Heart left ventricle (tissue), 16 donors: ENCODE results near the gene GNB2. TPM values are rescaled to one million over a fixed set of nuclear protein-coding genes. Genes with fewer than 3 reads are reported as not detected.

Source experiments
- ATAC-seq, 4 donors: fragments of 200-7000 bp; cut with Tn5 transposase; one replicate each; pipeline ENCODE4 v1.9.1; 2020 to 2022; ENCODE audit warnings: moderate library complexity in 4 of 4, mild to moderate bottlenecking in 3 of 4, moderate number of reproducible peaks in 1 of 4
- DNase-seq, 5 donors: peaks; one replicate each; pipeline ENCODE4 v3.0.0-alpha.2; 2020
- H3K27ac ChIP-seq, 12 donors: fragments of 200-600 bp; sonication (generic) in 4 of 12; one replicate each; pipeline versions ENCODE4 v1.5.0 to v1.8.0; 2016 to 2022; ENCODE audit warnings: mild to moderate bottlenecking in 2 of 12
- H3K27me3 ChIP-seq, 9 donors: fragments of 200-600 bp; sonication (generic) in 2 of 9; one replicate each; pipeline versions ENCODE4 v1.5.1 to v1.8.0; 2016 to 2022; ENCODE audit warnings: mild to moderate bottlenecking in 3 of 9
- H3K36me3 ChIP-seq, 9 donors: fragments of 200-600 bp; sonication (generic) in 2 of 9; one replicate each; pipeline versions ENCODE4 v1.5.0 to v1.8.0; 2018 to 2022; ENCODE audit warnings: mild to moderate bottlenecking in 2 of 9
- H3K4me1 ChIP-seq, 12 donors: fragments of 200-600 bp; sonication (generic) in 4 of 12; one replicate each; pipeline versions ENCODE4 v1.5.0 to v1.8.0; 2016 to 2022; ENCODE audit warnings: mild to moderate bottlenecking in 3 of 12
- H3K4me3 ChIP-seq, 12 donors: fragments of 200-600 bp; sonication (generic) in 4 of 12; one replicate each; pipeline versions ENCODE4 v1.5.0 to v1.8.0; 2017 to 2022; ENCODE audit warnings: mild to moderate bottlenecking in 9 of 12, moderate library complexity in 4 of 12
- H3K9me3 ChIP-seq, 12 donors: fragments of 200-600 bp; sonication (generic) in 4 of 12; one replicate each; pipeline versions ENCODE4 v1.5.0 to v1.8.0; 2016 to 2022; ENCODE audit warnings: mild to moderate bottlenecking in 1 of 12
- CTCF ChIP-seq, 12 donors: fragments of 200-600 bp; sonication (generic) in 4 of 12; IDR thresholded peaks; one replicate each; pipeline versions ENCODE4 v1.5.0 to v1.8.0; 2018 to 2022; ENCODE audit warnings: antibody characterized with exemption in 12 of 12, mild to moderate bottlenecking in 5 of 12
- POLR2A ChIP-seq, 2 donors: fragments of 450-650 bp; IDR thresholded peaks; one replicate each; pipeline ENCODE4 v1.6.1; 2017; ENCODE audit warnings: antibody characterized with exemption in 2 of 2, mild to moderate bottlenecking in 2 of 2, moderate library complexity in 2 of 2
- WGBS, 4 donors: extraction: QIAGEN DNeasy Blood & Tissue Kit in 2 of 4; methylation state at CpG; one replicate each; pipeline versions ENCODE4 v1.1.5 to v1.1.7; 2013 to 2018; 5-methylcytosine and 5-hydroxymethylcytosine counted together
- intact Hi-C, 10 donors: fragments of 100-400 bp; cut with DNase I; formaldehyde crosslinking; loops; one replicate each; pipeline versions ENCODE4 v1.11.1 to v1.14.2; 2022
- polyA plus RNA-seq, 2 donors: library from polyadenylated mRNA; stranded (reverse); fragments of 200-250 nt; gene quantifications; one replicate each; pipeline ENCODE4 v1.2.3, GENCODE V29; 2013
- total RNA-seq, 9 donors: library from RNA; depleted of rRNA in 2 of 9; stranded (reverse); fragments of >200 nt in 2 of 9; fragmentation: NEBNext Ultra II Directional in 3 of 9; extraction: Animal tissue kit (Norgen Biotek cat#: 25700) in 3 of 9; gene quantifications; one replicate each; pipeline versions ENCODE4 v1.1.0 to v1.2.4, GENCODE V29; 2016 to 2023
- donor health status: ischemic (EF 13 %, LVEDD 7.1; RV severe dilation, severe dysfunction).
- donor health status: healthy with polysubstance abuse.
- donor health status: DM: no; HTN: yes; CAD: no.
- donor health status: DM: no; HTN: no; CAD: no.
- donor health status: ischemic (EF 25% LVEDD 6.9; RV normal size, moderate dysfunction).
- donor health status: ischemic (EF 25% LVEDD 5.7; RV mildly dilated, moderate dysfunction).
- donor health status: healthy.
- donor health status: DM: yes; HTN: yes; CAD: no.
- donor health status: ischemic (EF 35%, LVEDD 5.7; RV mildly dilated, moderate dysfunction).
- donor health status: nonischemic (EF 11% LVEDD 7.7; RV severe dilation, severe dysfunction).
- donor health status: DM: yes; HTN: yes; CAD: no.
- donor health status: PGD.
- donor health status: ischemic (EF 29% LVEDD 5.4; RV normal size, mild dysfunction).
- donor health status: nonischemic (EF 23%, LVEDD 6.1; RV moderate dilation, normal function).

Gene GNB2
- total and polyA plus RNA-seq, 11 donors: 48.0 to 199 (median 122) TPM

GRCh38 chr7:100685631-100686145 lies 12.1 kb downstream of the GNB2 start:
- TF ChIP-seq CTCF (IDR thresholded peaks at IDR 0.05) (no peak), POLR2A (IDR thresholded peaks at IDR 0.05) (no peak)
- DNase-seq (no peak), ATAC-seq (no peak)
- Histone ChIP-seq H3K36me3 (peaks cover 3 to 88% (median 80%) of the 10 kb centered on the region in 9 donors), H3K27me3 (no peaks in the 10 kb centered on the region), H3K4me3 (no peak overlapping the region), H3K4me1 (peaks cover 0 to 31% (median 18%) of the 10 kb centered on the region in 12 donors), H3K27ac (no peak overlapping the region), H3K9me3 (no peaks in the 10 kb centered on the region)
- 87 to 92% (median 88%) methylated on average over 15 to 17 of the region's 17 CpGs for WGBS, 4 donors
- intact Hi-C loops: loop anchor here in 2 of 10 donors (5.0 kb wide), 2 partner anchors 63 to 123 kb away; no protein-coding TSS in a partner anchor

GRCh38 chr7:100686201-100686821 lies 12.8 kb downstream of the GNB2 start:
- WGBS, 4 donors: 71 to 80% (median 76%) methylated on average over 32 to 33 of the region's 33 CpGs
- Histone ChIP-seq H3K27ac (no peak overlapping the region), H3K9me3 (no peaks in the 10 kb centered on the region), H3K36me3 (peaks cover 3 to 81% (median 75%) of the 10 kb centered on the region in 9 donors), H3K27me3 (no peaks in the 10 kb centered on the region), H3K4me3 (no peak overlapping the region), H3K4me1 (peaks cover 0 to 36% (median 24%) of the 10 kb centered on the region in 12 donors)
- TF ChIP-seq POLR2A (IDR thresholded peaks at IDR 0.05): no peak
- intact Hi-C loops: loop anchor here in 2 of 10 donors (5.0 kb wide), 2 partner anchors 64 to 124 kb away; no protein-coding TSS in a partner anchor
- DNase-seq (no peak), ATAC-seq (no peak)

GRCh38 chr7:100686822-100687211 lies 13.3 kb downstream of the GNB2 start:
- intact Hi-C loops: loop anchor here in 2 of 10 donors (5.0 kb wide), 2 partner anchors 65 to 125 kb away; no protein-coding TSS in a partner anchor
- peaks cover 2 to 41% (median 29%) of the 10 kb centered on the region in 12 donors for H3K4me1 ChIP-seq
- no peak overlapping the region for H3K27ac ChIP-seq
- no peaks in the 10 kb centered on the region for H3K9me3 ChIP-seq
- H3K36me3 ChIP-seq: peaks cover 3 to 76% (median 70%) of the 10 kb centered on the region in 9 donors
- no peak overlapping the region for H3K4me3 ChIP-seq
- TF ChIP-seq POLR2A (IDR thresholded peaks at IDR 0.05) (no peak), CTCF (IDR thresholded peaks at IDR 0.05) (no peak)
- DNase-seq (no peak), ATAC-seq (no peak)
- no peaks in the 10 kb centered on the region for H3K27me3 ChIP-seq
- WGBS, 4 donors: 88 to 96% (median 88%) methylated on average over 13 to 17 of the region's 17 CpGs

GRCh38 chr7:100687261-100687660 lies 13.7 kb downstream of the GNB2 start:
- no peaks in the 10 kb centered on the region for H3K27me3 ChIP-seq
- no peak overlapping the region for H3K4me3 ChIP-seq
- 88 to 92% (median 91%) methylated on average over 17 to 22 of the region's 22 CpGs for WGBS, 4 donors
- intact Hi-C loops: loop anchor here in 2 of 10 donors (5.0 kb wide), 2 partner anchors 65 to 125 kb away; no protein-coding TSS in a partner anchor
- H3K4me1 ChIP-seq: peaks cover 5 to 46% (median 33%) of the 10 kb centered on the region in 12 donors
- no peak overlapping the region for H3K27ac ChIP-seq
- H3K36me3 ChIP-seq: peaks cover 3 to 72% (median 66%) of the 10 kb centered on the region in 9 donors
- H3K9me3 ChIP-seq: no peaks in the 10 kb centered on the region
- DNase-seq (peak in 1 of 5 donors; percentile 28), ATAC-seq (no peak)
- no peak for TF ChIP-seq CTCF (IDR thresholded peaks at IDR 0.05)
- TF ChIP-seq POLR2A (IDR thresholded peaks at IDR 0.05): no peak
